Measurements from ENCODE around the gene SLC44A3. TPM values are rescaled to one million over a fixed set of nuclear protein-coding genes. Genes with fewer than 3 reads are reported as not detected.

SLC44A3 gene
- total and polyA plus RNA-seq, 2 of the 8 experiments (the other 6 are each of a cell fraction or from before 2014, with no cell fraction given) = 4.2 to 5.0 TPM

GRCh38 chr1:94884106-94884505 is 63.9 kb downstream of the SLC44A3 start (continued):
- TF ChIP-seq RXRA (IDR thresholded peaks at IDR 0.05; ENCODE audit: insufficient read depth, low read depth, low read length) (no peak), E2F6 (IDR thresholded peaks at IDR 0.05) (peak; percentile 82), RAD21 (IDR thresholded peaks at IDR 0.05 in 1 of 2, conservative IDR thresholded peaks at IDR 0.05 in 1 of 2; ENCODE audit: low read depth in 2 of 2, low read length in 2 of 2) (no peak), FOSL1 (IDR thresholded peaks at IDR 0.05; ENCODE audit: insufficient read depth, low read depth, low read length) (no peak), HDAC2 (IDR thresholded peaks at IDR 0.05; ENCODE audit: borderline replicate concordance in 1 of 2, low read depth in 2 of 2, low read length in 2 of 2) (no peak), SP4 (IDR thresholded peaks at IDR 0.05; ENCODE audit: low read length) (no peak), ASH2L (IDR thresholded peaks at IDR 0.05; ENCODE audit: low read length) (peak; percentile 32), CHD7 (IDR thresholded peaks at IDR 0.05; ENCODE audit: insufficient replicate concordance, low read length) (no peak), MAX (IDR thresholded peaks at IDR 0.05) (peak; percentile 61; the same call in 1 of the 2 replicates), SIN3A (conservative IDR thresholded peaks at IDR 0.05 in 1 of 2, IDR thresholded peaks at IDR 0.05 in 1 of 2; ENCODE audit: low read depth in 1 of 2, low read length in 2 of 2) (no peak)

Measured in H1 (cell line).